GM12892 (cell line): ENCODE results near the gene TMEM273.

Experiments
- POLR2A ChIP-seq: IDR thresholded peaks from 2 replicates; pipeline ENCODE4 v1.6.1; 2011; ENCODE audit warnings: low read depth, low read length, control low read depth
- TAF1 ChIP-seq: IDR thresholded peaks from 2 replicates; pipeline ENCODE4 v1.6.1; 2011; ENCODE audit warnings: low read depth, mild to moderate bottlenecking, control low read depth, low read length, borderline replicate concordance

DNA sequence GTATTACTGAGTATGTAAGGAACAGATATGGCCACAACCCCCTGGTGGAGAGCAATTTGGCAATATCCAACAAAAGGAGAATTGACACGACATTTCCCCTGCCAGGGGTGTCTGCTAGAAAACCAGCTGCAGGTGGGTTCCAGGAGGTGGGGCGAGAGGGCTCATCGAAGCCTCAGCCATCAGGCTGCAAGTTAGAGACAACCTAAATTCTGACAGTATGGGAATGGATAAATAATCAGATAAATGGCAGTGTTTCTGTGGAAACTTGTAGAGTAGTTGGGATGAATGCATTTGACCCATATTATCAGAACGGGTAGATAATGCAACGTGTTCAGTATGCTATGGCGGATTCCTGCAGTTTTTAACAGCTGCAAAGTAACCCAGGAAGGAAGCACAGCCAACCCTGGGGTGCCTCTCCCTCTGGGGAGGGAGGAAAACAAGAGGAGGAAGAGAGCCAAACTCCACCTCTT, 3.5 kb downstream of the TMEM273 start:
- TF ChIP-seq POLR2A (no peak), TAF1 (no peak)
